GM10847 (cell line): ENCODE data around the gene PATZ1.
A peak's percentile ranks its signal among the peaks of the same experiment; 100 is the strongest.

Experiments
- POLR2A ChIP-seq: IDR thresholded peaks from 2 replicates; pipeline ENCODE4 v1.6.1; 2011; ENCODE audit not compliant: insufficient read length; ENCODE audit errors: extremely low read depth

PATZ1 gene

DNA sequence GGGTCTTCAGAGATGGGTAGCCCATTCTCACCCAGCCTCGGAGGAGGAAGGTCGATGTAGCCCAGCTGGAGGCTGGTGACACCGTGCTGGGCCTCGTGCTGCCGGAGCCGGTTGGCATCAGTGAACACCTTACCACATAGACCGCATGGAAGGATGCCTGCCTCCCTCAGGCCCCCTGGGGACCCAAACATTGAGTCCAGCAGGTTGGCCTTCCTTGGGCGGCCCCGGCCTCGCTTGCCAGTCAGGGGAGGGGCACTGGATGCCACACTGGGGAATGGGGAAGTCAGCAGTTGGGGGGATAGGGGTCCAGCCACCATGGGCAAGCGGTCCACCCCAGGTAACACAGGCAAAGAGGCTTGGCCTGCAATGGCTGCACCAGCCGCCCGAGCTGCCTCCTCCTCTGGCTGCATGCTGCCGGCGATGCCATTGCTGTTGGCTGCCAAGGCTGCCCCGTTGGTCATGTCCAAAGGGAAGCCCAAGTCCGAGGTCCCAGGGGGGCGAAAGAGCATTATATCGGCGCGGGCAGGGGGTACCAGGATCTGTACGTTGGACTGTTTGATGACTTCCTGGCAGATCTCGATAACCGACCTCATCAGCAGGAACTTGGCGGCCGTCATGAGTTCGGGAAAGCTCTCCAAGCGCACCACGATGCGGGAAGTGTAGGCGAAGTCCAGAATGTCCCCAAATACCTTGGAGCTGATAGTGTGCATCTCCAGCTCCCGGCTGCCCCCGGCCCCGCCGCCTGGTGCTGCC, 1.4 kb downstream of the PATZ1 start:
- TF ChIP-seq POLR2A, result peak; percentile 1

DNA sequence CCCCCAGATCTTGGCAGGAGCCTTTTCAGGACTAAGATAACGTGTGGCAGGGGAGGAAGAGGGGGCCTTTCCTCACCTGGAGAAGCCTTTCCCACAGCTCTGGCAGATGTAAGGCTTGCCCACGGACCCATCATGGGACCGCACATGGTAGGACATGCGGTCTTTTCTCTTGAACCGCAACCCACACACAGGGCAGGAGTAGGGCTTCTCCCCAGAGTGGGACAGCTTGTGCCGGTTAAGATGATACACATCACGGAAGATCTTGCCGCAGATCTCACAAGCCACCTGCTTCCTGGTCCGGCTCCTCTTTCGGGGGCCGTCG, 1.9 kb downstream of the PATZ1 start:
- TF ChIP-seq POLR2A, result peak; percentile 8

DNA sequence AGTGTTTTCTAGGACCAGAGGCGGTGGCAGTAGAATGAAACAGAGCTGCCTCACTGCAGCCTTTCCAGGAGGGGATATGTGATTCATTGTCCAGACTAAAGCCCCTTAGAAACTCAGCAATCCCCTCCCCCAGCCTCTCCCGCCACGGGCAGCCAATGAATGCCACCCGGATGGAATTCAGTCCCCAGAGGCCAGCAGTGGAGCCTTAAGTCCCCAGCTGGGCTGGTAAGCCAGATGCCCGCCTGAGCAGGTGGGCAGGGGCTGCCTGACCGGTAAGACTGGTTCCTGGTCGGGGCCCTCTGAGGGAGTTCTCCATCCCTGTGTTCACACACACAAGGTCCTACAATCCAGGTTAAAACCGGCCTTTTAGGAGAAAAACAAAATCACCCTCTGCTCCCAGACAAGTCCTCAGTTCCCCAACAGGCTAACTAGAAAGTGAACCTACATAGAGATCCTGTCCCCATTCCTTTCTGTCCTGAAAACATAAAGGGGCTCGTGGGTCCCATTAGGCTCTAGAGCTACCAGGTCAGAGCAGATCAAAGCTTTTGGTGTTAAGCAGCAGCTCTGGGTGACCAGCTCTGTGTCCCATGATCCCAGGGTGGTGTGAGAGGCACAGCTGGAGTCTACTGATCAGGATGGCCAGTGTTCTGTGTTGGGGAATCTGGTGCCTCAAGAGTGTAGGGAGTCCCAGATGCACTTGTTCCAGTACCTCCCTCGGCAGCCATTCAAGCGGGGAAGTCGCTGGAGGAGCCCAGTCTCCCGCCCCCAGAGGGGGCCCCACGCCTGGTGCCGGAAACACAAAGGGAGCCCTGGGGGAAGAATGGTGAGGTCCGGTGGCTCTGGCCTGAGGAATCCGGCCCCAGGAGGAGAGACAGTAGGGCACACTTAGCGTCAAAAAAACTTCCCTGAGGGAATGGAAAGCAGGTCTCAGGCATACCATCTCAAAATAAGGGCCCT, 2.6 kb downstream of the PATZ1 start:
- TF ChIP-seq POLR2A, result no peak

DNA sequence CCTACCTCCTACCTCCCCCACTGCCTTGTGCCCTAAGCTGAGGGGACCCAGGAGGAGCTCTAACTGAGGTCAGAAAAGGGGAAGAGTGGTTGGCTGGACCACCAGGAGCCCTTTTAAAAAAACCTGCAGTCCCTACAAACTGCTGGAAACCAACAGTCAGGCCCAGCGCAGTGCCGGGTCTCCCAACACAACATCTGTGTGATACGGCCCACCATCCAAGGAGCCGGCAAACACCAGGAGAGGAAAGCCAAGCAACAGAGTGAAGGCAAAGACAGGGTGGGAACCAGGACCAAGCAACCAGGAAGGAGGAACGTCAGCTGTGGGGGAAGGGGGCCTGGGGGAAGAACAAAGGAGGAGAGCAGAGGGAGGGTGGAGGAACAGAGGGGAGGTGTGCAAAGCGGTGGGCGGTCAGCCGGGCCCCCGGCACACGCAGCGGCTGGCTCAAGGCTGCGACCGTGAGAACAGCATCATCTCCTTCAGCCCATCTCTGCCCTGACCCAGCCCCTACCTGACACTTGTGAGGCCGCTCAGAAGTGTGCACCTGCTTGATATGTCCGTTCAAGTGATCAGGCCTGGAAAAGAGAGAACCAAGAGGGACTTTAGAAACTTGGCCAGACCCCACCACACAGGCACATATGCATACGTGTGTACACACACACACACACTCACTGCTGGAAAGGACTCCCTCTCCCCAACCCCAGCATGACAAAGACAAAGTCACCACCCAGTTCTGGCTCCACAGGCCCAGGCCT, 3.6 kb downstream of the PATZ1 start:
- TF ChIP-seq POLR2A, result no peak

DNA sequence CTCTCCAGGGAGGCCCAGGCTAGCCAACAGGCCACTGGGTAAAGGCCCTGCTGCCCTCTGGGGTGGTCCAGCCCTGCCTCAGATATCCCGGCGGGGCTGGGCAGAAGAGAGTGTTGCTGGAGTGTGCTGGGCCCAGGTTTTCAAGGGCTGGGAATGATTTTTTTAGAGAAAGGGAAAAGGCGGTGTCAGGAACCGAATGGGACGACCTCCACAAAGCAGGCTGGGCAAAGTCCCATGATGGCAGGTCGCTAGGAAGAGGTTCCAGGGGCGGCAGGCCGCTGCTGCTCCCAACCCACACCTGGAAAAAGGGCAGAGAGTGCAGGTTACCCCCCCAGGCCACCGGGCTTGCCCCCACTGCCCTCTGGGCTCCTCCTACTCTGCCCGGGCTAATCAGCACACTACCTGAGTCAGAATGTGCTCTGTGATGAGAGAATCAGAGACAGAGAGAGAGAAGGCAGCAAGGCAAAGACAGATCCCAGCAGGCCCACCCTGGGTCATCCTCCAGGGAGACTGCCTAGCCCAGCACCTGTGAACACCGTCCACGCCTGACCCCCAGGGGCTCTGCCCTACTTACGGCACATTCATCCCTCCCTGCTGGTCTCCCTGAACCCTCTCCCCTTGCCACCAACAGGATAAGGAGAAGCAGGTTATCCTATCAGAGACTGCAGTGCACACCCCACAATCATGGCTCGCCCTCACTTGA, 4.6 kb downstream of the PATZ1 start:
- no peak for TF ChIP-seq POLR2A

DNA sequence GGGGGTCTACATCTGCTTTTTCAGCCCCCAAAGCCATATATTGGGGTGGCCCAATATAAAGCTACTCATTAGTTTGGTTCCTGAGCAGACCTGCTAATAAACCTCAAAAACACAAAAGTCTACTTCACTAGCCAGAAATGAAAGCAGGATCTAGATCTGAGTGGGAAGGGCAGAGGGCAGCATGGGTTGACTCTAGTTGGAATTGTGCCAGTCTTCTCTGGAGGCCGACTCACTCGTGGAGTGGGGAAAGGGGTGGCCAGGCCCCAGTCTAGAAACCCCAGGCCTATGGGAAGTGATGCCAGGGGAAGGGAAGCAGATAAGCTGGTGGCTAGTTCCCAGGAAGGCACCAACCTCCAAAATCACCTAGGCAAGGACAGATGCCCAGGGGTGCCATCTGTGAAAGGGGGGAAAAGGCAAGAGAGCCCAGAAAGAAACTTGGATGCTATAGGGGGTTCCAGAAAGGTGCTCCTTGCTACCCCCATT, 5.3 kb downstream of the PATZ1 start:
- no peak for TF ChIP-seq POLR2A

DNA sequence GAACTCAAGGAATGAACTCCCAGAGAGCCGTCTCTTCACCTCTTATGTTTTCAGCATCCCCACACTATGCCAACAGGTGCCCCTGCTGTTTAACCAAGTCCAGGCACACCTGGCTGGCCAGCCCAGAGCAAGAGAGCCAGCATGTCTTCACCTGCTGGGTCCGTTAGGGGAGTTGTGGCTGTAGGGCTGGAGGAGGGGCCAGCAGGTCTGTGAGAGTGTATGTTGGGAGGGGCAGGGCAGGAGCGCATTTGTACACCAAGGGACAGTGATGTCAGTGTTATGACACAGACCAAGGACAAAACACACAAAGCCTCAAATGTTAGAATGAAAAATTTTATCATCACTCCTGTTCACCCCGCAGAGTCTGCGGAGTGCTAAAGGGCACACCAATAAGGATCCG, 5.8 kb downstream of the PATZ1 start:
- no peak for TF ChIP-seq POLR2A

DNA sequence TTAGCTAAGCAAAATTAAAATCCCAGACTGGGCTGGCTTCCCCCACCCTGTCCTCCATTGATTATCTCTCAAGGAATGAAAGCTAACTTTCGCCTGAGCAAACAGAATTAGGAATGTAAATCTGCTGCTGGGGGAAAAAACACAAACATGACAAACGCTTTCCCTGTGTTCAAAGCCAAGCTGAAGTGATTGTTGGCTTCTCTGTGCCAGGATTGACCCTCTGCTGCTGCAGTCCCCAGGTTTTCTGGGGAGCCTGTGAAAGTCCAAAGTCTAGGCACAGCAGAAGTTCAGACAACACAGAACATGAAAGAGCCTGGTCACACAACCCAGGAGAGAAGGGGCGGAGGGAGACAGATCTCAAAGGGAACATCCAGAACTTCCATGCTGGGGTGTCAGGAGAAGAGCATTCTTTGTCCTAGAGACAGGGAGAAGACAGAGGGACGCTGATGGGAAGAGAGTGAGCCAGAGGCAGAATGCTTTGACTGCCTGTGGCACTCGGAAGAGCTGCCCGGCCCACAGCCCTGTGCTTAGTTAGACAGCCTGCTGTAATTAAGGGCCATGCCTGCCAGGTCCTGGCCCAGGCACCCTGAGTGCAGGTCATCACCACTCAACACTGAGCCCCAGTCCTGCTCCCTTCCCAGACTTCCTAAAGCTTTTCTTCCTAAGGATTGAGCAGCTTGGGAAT, 6.9 kb downstream of the PATZ1 start:
- no peak for TF ChIP-seq POLR2A

DNA sequence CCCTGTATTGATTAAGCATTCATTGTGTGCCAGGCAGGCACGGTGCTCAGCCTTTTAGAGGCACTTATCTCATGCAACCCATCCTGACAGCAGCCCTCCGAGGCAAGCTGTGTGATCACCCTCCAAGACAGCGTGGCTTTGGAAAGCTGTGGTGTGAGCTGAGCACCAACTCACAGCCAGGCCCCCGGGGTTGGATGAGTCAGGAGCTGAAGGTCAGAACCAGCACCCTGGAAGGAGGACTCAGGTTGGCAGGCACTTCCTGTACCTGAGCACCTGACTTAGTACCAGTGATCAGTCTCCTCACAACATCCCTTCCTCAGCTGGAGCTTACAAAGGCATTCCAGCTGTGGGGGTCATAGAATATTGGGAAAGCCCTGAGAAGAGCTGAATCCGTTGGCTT, 9.0 kb downstream of the PATZ1 start:
- no peak for TF ChIP-seq POLR2A

DNA sequence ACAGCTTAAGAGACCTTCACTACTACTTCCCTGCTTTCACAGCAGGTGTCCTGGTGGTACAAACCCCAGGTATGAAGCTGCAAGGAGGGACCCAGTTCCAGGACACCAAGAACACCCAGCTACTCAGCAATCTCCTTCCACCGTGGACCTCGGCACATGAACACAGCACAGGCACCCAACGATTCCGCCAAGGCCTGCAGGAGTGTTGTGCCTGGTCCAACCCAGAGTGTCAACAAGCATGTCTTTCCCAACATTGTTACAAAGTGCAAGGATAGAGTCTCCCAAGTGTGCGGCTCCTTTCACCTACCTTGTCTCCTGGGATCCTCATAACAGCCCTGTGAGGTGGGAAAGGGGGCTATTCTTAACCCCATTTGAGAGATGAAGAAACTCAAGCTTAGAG, 11.8 kb downstream of the PATZ1 start:
- TF ChIP-seq POLR2A, result no peak

DNA sequence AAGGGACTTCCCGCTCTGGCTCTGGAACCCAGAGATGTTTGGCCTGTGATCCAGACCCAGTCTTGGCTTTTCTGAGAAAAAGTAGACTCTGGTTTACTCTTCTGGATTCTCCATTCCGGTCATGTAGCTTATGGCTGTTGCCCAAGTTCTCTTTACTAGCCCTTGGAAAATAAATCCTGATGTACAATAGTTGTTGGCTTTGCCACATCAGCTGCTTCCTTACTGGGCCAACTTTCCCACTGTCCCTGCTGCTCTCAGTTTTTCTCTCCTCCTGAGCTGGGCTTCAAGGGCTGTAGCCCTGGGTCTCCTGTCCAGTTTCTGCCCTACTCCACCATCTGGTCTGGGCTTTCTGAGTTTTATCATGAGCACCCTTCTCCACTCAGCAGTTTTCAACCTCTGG, 12.5 kb downstream of the PATZ1 start:
- no peak for TF ChIP-seq POLR2A

DNA sequence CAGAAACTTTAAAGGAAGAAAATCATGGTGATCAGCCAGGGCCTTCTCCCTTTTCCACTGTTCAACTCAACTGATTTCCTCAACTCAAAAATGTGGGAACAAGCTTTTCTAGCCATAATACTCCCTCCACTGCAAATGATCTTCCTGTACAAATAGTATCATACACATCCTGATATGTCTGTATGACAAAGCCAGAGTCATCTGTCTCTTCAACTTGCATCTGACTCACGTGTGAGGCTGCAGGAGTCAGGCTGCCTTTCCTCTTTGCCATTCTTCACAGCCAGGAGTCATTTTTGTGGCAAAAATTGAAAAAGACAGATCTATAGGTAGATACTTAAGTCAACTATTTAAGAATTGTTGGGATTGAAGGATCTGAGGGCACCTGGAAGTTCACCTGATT, 13.3 kb downstream of the PATZ1 start:
- no peak for TF ChIP-seq POLR2A

DNA sequence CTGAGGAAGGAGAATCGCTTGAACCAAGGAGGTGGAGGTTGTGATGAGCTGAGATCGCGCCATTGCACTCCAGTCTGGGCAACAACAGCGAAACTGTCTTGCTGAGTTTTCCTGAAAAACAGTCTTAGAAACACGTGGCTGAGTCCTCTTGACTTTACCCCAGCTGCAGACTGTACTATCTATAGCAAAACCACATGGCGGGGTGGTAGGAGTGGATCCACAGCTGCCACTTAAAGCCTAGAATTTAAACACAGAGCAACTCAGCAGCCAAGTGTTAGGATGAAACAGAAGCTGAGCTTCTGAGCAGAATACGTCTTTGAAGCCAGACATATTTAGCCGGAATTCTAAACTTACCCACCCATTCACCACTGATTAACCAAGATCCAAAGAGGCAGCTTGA, 14.1 kb downstream of the PATZ1 start:
- TF ChIP-seq POLR2A, result no peak

DNA sequence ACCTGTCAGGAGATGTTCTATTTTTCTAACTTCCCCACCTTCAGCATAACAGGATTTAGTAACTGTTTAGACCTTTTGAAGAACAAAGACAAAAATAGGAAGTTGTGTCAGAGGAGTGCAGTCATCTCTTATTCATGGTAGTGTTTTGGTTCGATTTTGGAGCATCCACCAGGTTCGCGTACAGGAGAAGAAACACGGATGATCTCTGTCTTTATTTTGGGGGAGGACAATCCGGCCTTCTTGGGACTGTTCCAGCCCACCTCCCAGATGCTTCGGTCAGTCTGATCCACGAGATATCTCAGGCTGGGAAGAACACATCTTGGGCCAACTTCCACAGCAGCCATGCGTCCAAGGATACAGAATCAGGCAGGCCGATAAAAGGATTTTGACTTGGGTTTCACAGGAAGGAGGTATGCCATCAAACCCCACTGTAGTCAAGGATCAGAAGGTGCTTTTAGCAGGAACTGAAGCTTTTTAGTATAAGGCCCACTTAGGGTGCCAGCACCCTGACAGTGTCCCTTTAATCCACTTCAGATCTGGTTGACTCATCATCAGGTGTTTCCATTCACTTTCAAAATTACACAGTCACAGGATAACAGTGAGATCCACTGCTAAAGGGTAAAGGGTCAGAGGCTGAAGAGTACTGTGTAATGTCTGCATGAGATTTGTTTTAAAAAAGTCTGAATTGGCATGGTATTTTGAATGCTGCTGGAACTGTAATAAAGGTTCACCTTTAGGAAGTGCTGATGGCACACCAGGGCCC, 16.5 kb downstream of the PATZ1 start:
- no peak for TF ChIP-seq POLR2A
